ENCODE data around the gene RASSF1.

Gene RASSF1

DNA sequence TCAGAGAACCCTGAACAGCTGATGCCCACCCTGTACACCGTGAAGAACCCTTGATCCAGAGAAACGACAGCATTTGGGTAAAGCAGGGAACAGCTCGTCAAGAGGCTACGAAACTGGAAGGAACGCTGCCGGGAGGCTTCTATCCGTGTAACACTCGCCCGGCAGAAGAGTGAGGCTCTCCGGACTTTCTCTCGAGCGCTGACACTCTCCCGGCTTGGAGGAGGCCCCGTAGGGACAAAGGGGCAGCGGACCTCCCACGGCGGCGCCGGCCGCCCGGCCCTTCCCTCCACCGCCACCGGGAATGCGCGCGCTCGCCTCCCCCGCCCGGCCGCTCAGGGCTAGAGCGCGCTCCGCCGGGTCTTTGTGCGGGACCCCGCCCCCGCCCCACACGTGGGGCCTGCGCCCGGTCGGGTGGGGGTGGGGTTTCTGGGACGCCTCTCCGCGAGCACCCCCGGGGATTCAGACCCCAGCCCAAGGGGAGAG is 19.7 kb downstream of the RASSF1 start:
- H4K20me1 ChIP-seq (ENCODE audit: insufficient read depth, low read length): no peaks in the 10 kb centered on the region
- H3K27me3 ChIP-seq (ENCODE audit: insufficient read depth, low read length): no peaks in the 10 kb centered on the region
- H3K4me3 ChIP-seq (ENCODE audit: low read depth, low read length, poor library complexity, severe bottlenecking): peak overlapping the region; percentile 84
- peak overlapping the region; percentile 90 for H3K4me2 ChIP-seq (ENCODE audit: low read length)
- TF ChIP-seq, protein P1, sequence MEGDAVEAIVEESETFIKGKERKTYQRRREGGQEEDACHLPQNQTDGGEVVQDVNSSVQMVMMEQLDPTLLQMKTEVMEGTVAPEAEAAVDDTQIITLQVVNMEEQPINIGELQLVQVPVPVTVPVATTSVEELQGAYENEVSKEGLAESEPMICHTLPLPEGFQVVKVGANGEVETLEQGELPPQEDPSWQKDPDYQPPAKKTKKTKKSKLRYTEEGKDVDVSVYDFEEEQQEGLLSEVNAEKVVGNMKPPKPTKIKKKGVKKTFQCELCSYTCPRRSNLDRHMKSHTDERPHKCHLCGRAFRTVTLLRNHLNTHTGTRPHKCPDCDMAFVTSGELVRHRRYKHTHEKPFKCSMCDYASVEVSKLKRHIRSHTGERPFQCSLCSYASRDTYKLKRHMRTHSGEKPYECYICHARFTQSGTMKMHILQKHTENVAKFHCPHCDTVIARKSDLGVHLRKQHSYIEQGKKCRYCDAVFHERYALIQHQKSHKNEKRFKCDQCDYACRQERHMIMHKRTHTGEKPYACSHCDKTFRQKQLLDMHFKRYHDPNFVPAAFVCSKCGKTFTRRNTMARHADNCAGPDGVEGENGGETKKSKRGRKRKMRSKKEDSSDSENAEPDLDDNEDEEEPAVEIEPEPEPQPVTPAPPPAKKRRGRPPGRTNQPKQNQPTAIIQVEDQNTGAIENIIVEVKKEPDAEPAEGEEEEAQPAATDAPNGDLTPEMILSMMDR (IDR thresholded peaks at IDR 0.05; ENCODE audit: low read length): no peak
- no peak for TF ChIP-seq EZH2 (IDR thresholded peaks at IDR 0.05; ENCODE audit: borderline replicate concordance, low read length)
- no peak overlapping the region for H3K27ac ChIP-seq (ENCODE audit: low read depth, low read length, poor library complexity, severe bottlenecking)
- no peaks in the 10 kb centered on the region for H3K9me3 ChIP-seq (ENCODE audit: low read length)
- peaks cover 53% of the 10 kb centered on the region for H3K4me1 ChIP-seq (ENCODE audit: insufficient read depth, low read length, severe bottlenecking)
- H3K9ac ChIP-seq (ENCODE audit: low read length): peak overlapping the region; percentile 76
- no peaks in the 10 kb centered on the region for H3K9me2 ChIP-seq (ENCODE audit: low read depth, low read length)
- H3K36me3 ChIP-seq (ENCODE audit: insufficient read depth, low read length): peaks cover 6% of the 10 kb centered on the region; the same call in 1 of the 2 replicates
- no peak overlapping the region; the same call in 1 of the 2 replicates for H2AFZ ChIP-seq (ENCODE audit: low read length)
- no peaks in the 10 kb centered on the region for H3K79me2 ChIP-seq (ENCODE audit: insufficient read depth, low read length)
- no peaks in the 10 kb centered on the region for H3F3A ChIP-seq (ENCODE audit: insufficient read depth, low read length)

DNA sequence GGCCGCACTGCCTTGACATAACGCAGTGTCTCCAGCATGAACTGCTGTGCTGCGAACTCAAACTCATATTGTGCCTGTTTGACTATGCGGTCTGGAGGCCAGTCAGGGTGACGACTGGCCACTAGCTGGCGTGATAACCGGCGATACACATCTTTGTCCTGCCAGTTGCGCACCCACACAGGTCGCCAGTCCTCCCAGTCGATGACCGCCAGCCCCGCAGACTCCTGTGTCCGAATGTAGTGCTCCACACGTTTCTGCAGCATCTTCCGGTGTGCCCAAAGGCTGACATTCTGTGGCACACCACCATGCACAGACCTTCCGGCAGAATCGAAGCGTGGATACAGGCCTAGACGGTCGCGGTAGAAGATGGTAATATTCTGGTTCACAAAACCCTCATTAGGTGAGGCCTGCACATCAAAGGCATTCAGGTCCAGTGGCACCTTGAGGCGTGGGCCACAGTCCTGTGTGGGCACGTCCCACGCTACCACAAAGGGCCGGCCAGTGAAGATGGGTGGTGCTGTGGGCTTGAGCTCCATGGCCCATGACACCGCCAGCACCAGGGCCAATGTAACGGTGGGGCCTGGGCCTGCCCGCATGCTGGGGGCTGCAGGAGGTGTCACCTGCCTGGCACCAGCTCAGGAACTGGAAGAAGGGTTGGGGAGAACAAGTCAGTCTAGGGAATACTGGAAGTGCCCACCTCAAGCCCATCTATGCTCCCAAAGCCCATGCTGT is 20.6 kb downstream of the RASSF1 start:
- Histone ChIP-seq H3F3A (ENCODE audit: insufficient read depth, low read length) (no peaks in the 10 kb centered on the region), H3K4me2 (ENCODE audit: low read length) (peak overlapping the region; percentile 90), H2AFZ (ENCODE audit: low read length) (no peak overlapping the region), H3K9me2 (ENCODE audit: low read depth, low read length) (no peaks in the 10 kb centered on the region), H3K9me3 (ENCODE audit: low read length) (no peaks in the 10 kb centered on the region), H3K9ac (ENCODE audit: low read length) (peak overlapping the region; percentile 76), H3K36me3 (ENCODE audit: insufficient read depth, low read length) (peaks cover 3% of the 10 kb centered on the region; the same call in 1 of the 2 replicates), H3K27me3 (ENCODE audit: insufficient read depth, low read length) (no peaks in the 10 kb centered on the region), H3K79me2 (ENCODE audit: insufficient read depth, low read length) (no peaks in the 10 kb centered on the region), H3K4me1 (ENCODE audit: insufficient read depth, low read length, severe bottlenecking) (peaks cover 53% of the 10 kb centered on the region), H3K4me3 (ENCODE audit: low read depth, low read length, poor library complexity, severe bottlenecking) (peak overlapping the region; percentile 84), H3K27ac (ENCODE audit: low read depth, low read length, poor library complexity, severe bottlenecking) (no peak overlapping the region), H4K20me1 (ENCODE audit: insufficient read depth, low read length) (no peaks in the 10 kb centered on the region)
- TF ChIP-seq EZH2 (IDR thresholded peaks at IDR 0.05; ENCODE audit: borderline replicate concordance, low read length): no peak
- TF ChIP-seq, protein P1 (IDR thresholded peaks at IDR 0.05; ENCODE audit: low read length): peak; percentile 6; the same call in 1 of the 2 replicates

DNA sequence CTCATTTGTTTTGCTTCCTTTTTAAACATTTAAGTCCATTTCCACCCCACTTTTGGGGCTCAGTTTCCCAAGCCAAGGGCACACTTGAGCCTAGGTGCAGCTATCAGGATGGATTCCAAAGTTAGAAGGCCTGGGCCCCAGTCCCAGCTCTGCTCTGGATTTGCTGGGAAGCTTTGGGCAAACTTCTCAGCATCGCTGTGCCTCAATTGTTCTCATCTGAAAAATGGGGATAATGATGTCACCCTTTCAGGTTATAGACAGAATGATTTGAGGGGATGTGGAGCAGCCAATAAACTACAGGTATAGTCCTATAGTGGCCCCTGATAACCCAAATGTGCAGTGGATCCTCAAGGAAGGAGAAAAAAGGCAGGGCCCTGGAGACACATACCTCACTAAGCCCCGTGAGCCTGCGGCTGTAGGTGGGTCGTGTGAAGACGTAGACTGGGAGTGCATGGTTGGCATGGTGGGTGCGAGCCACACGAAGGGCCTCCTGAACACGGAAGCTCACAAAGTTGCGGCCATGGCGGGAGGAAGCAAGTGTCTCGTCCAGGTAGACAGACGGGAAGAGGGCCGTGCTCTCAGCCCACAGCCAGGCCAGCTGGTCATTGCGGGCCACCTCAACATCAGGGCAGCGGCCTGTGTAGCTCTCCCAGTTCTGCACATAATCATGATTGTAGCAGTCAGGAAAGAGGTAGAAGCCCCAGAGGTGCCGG is 21.3 kb downstream of the RASSF1 start:
- H3K4me2 ChIP-seq (ENCODE audit: low read length): peak overlapping the region; percentile 48

More for the DNA sequence above, 21.3 kb downstream of the RASSF1 start:
- H3K79me2 ChIP-seq (ENCODE audit: insufficient read depth, low read length): no peaks in the 10 kb centered on the region
- no peaks in the 10 kb centered on the region for H3K9me3 ChIP-seq (ENCODE audit: low read length)
- peak overlapping the region; percentile 69 for H3K27ac ChIP-seq (ENCODE audit: low read depth, low read length, poor library complexity, severe bottlenecking)
- H3F3A ChIP-seq (ENCODE audit: insufficient read depth, low read length): no peaks in the 10 kb centered on the region
- H3K4me1 ChIP-seq (ENCODE audit: insufficient read depth, low read length, severe bottlenecking): peaks cover 53% of the 10 kb centered on the region
- no peaks in the 10 kb centered on the region for H4K20me1 ChIP-seq (ENCODE audit: insufficient read depth, low read length)
- H2AFZ ChIP-seq (ENCODE audit: low read length): no peak overlapping the region
- H3K4me3 ChIP-seq (ENCODE audit: low read depth, low read length, poor library complexity, severe bottlenecking): peak overlapping the region; percentile 24
- H3K27me3 ChIP-seq (ENCODE audit: insufficient read depth, low read length): no peaks in the 10 kb centered on the region
- no peak for TF ChIP-seq EZH2 (IDR thresholded peaks at IDR 0.05; ENCODE audit: borderline replicate concordance, low read length)
- TF ChIP-seq, protein P1 (IDR thresholded peaks at IDR 0.05; ENCODE audit: low read length): no peak
- H3K36me3 ChIP-seq (ENCODE audit: insufficient read depth, low read length): no peaks in the 10 kb centered on the region
- no peak overlapping the region; the same call in 1 of the 2 replicates for H3K9ac ChIP-seq (ENCODE audit: low read length)
- H3K9me2 ChIP-seq (ENCODE audit: low read depth, low read length): no peaks in the 10 kb centered on the region

Measured in OCI-LY1 (cell line).